Keratinocyte (primary cell): ENCODE measurements around the gene ZNG1C. TPM values are rescaled to one million over a fixed set of nuclear protein-coding genes. Genes with fewer than 3 reads are reported as not detected.
"Not testable (repeated sequence)": the region's sequence is repeated elsewhere in the genome, so short reads cannot be mapped to it uniquely, and the experiment has no call there.

Experiments
- DNase-seq: peaks from one replicate; pipeline ENCODE4 v3.0.0-alpha.2; 2011; ENCODE audit warnings: low read depth, missing footprints, low spot score
- FAIRE-seq: peaks from 2 replicates; lab custom pipeline; 2011; peaks lifted over from hg19 to GRCh38; lab: Jason Lieb, UNC
- H2AFZ ChIP-seq: 2 replicates; pipeline ENCODE4 v1.6.0; 2012; ENCODE audit warnings: low read length, control low read depth, inconsistent platforms; ENCODE audit not compliant: control insufficient read depth
- H3K27ac ChIP-seq: 2 replicates; pipeline ENCODE4 v1.5.1; 2011; ENCODE audit warnings: low read length; ENCODE audit not compliant: control insufficient read depth, insufficient read depth
- H3K27me3 ChIP-seq: 3 replicates; pipeline ENCODE4 v1.6.0; 2011; ENCODE audit warnings: low read length; ENCODE audit not compliant: control insufficient read depth, insufficient read depth; ENCODE audit errors: extremely low read depth
- H3K36me3 ChIP-seq, 2 experiments: 2 replicates in 1 of 2; 3 replicates in 1 of 2; pipeline ENCODE4 v1.5.1; 2011; ENCODE audit warnings: low read length in 2 of 2, mild to moderate bottlenecking in 1 of 2; ENCODE audit not compliant: control insufficient read depth in 2 of 2, insufficient read depth in 2 of 2; ENCODE audit errors: extremely low read depth in 1 of 2
- H3K4me1 ChIP-seq: 3 replicates; pipeline ENCODE4 v1.5.1; 2011; ENCODE audit warnings: low read length; ENCODE audit not compliant: control insufficient read depth, insufficient read depth; ENCODE audit errors: extremely low read depth
- H3K4me2 ChIP-seq: 3 replicates; pipeline ENCODE4 v1.6.0; 2011; ENCODE audit warnings: low read depth, low read length; ENCODE audit not compliant: control insufficient read depth, insufficient read depth; ENCODE audit errors: extremely low read depth
- H3K4me3 ChIP-seq, 3 experiments: fragments of 200-600 bp in 1 of 3; sonication (generic) in 1 of 3; 2 replicates in 2 of 3; 3 replicates in 1 of 3; pipeline ENCODE4 v1.5.1; 2011 to 2016; ENCODE audit warnings: low read length in 3 of 3, mild to moderate bottlenecking in 3 of 3, control low read depth in 2 of 3, inconsistent platforms in 1 of 3, low read depth in 1 of 3, mixed read lengths in 1 of 3, mixed run types in 1 of 3, moderate library complexity in 1 of 3; ENCODE audit not compliant: control insufficient read depth in 2 of 3, insufficient read depth in 2 of 3; ENCODE audit errors: extremely low read depth in 1 of 3
- H3K79me2 ChIP-seq: 2 replicates; pipeline ENCODE4 v1.6.0; 2012; ENCODE audit warnings: low read length; ENCODE audit not compliant: control insufficient read depth, insufficient read depth
- H3K9ac ChIP-seq: 3 replicates; pipeline ENCODE4 v1.6.0; 2011; ENCODE audit warnings: low read length; ENCODE audit not compliant: control insufficient read depth, insufficient read depth; ENCODE audit errors: extremely low read depth
- H3K9me1 ChIP-seq: 3 replicates; pipeline ENCODE4 v1.6.0; 2011; ENCODE audit warnings: low read length; ENCODE audit not compliant: control insufficient read depth, insufficient read depth; ENCODE audit errors: extremely low read depth
- H3K9me3 ChIP-seq: 2 replicates; pipeline ENCODE4 v1.5.1; 2012; ENCODE audit warnings: low read depth, low read length; ENCODE audit not compliant: control insufficient read depth
- H4K20me1 ChIP-seq: 3 replicates; pipeline ENCODE4 v1.6.0; 2011; ENCODE audit warnings: low read length; ENCODE audit not compliant: control insufficient read depth, insufficient read depth; ENCODE audit errors: extremely low read depth
- dilution Hi-C: fragments of 300-500 bp; cut with MboI; formaldehyde crosslinking; loops from one replicate; pipeline ENCODE4 v1.7.0; 2020; ENCODE audit warnings: low sequenced_read_pairs; ENCODE audit not compliant: extremely low pct_ligation_motif_present
- polyA plus RNA-seq, 5 experiments: library from polyadenylated mRNA; depleted of rRNA in 3 of 5; stranded (reverse) in 3 of 5; stranded (forward) in 1 of 5; unstranded in 1 of 5; fragments of >200 nt; gene quantifications; 1 replicate in 1 of 5; 2 replicates in 3 of 5; 3 replicates in 1 of 5; pipeline versions ENCODE4 v1.2.1 to v1.2.3, GENCODE V29; 2011 to 2012; ENCODE audit warnings: missing spikeins in 2 of 5, low read depth in 1 of 5, low replicate concordance in 1 of 5

ZNG1C gene
- polyA plus RNA-seq, 1 donor (not counting 4 experiments of a cell fraction or from before 2014, with no cell fraction given): 81.1 TPM

- H3K27ac ChIP-seq, H3K36me3 ChIP-seq, dilution Hi-C loops, H3K4me2 ChIP-seq, H3K9me3 ChIP-seq, H4K20me1 ChIP-seq, H3K79me2 ChIP-seq, H2AFZ ChIP-seq, DNase-seq, H3K4me1 ChIP-seq, H3K9me1 ChIP-seq, H3K27me3 ChIP-seq, H3K4me3 ChIP-seq, FAIRE-seq, H3K9ac ChIP-seq: not testable (repeated sequence)
Measured at GRCh38 chr9:68307654-68308053, 65.9 kb downstream of the ZNG1C start.

GRCh38 chr9:68311208-68311607 lies 69.4 kb downstream of the ZNG1C start:
- H3K4me3 ChIP-seq, H3K36me3 ChIP-seq, DNase-seq, FAIRE-seq, H3K9me1 ChIP-seq, H3K4me1 ChIP-seq, H3K9ac ChIP-seq, H4K20me1 ChIP-seq, H3K4me2 ChIP-seq, H3K27me3 ChIP-seq, H3K9me3 ChIP-seq, H3K79me2 ChIP-seq, dilution Hi-C loops, H3K27ac ChIP-seq, H2AFZ ChIP-seq: not testable (repeated sequence)

- H3K27me3 ChIP-seq, FAIRE-seq, H3K9ac ChIP-seq, H3K9me1 ChIP-seq, H3K4me1 ChIP-seq, H3K9me3 ChIP-seq, DNase-seq, H3K79me2 ChIP-seq, H3K4me2 ChIP-seq, dilution Hi-C loops, H2AFZ ChIP-seq, H3K36me3 ChIP-seq, H3K4me3 ChIP-seq, H4K20me1 ChIP-seq, H3K27ac ChIP-seq: not testable (repeated sequence)
Measured at GRCh38 chr9:68318209-68318608, 76.4 kb downstream of the ZNG1C start.

GRCh38 chr9:68323749-68324148 lies 82.0 kb downstream of the ZNG1C start:
- DNase-seq, H3K9me3 ChIP-seq, H3K4me2 ChIP-seq, H3K4me1 ChIP-seq, H3K79me2 ChIP-seq, H3K27me3 ChIP-seq, H2AFZ ChIP-seq, H4K20me1 ChIP-seq, H3K9me1 ChIP-seq, dilution Hi-C loops, H3K4me3 ChIP-seq, H3K9ac ChIP-seq, H3K36me3 ChIP-seq, FAIRE-seq, H3K27ac ChIP-seq: not testable (repeated sequence)

GRCh38 chr9:68324518-68324917 lies 82.7 kb downstream of the ZNG1C start:
- H2AFZ ChIP-seq, H3K4me2 ChIP-seq, H3K36me3 ChIP-seq, H3K79me2 ChIP-seq, H3K4me3 ChIP-seq, H3K27me3 ChIP-seq, H3K27ac ChIP-seq, H3K9ac ChIP-seq, H3K9me3 ChIP-seq, DNase-seq, H3K4me1 ChIP-seq, dilution Hi-C loops, H4K20me1 ChIP-seq, H3K9me1 ChIP-seq, FAIRE-seq: not testable (repeated sequence)
